ENCODE measurements around the gene CBX1.

DNA sequence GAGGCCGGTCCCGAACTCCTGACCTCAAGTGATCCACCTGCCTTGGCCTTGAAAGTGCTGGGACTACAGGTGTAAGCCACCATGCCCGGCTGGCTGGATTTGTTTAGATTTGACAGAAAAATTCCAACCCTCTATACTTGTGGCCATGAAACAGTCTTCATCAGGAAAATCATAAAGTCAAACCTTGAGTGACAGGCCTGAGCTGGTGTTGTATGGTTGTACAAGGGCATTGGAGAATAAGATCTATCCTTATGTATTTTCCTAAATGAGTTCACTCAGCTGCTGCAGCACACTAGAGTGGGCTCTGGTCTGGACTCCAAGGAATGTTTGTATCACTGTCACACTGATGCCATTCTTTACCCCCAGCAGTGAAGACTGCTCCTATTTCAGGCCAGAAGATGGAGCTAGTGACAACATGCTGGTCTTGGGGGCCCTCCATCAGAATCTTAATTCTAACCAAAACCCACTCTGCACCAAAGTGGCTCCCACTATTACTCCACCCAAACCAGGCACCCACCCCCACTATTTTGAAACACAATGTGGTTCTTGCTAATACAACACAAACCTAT lies 33.7 kb upstream of the CBX1 start:
- TF ChIP-seq POLR2A (IDR thresholded peaks at IDR 0.05) (no peak), CTCF (IDR thresholded peaks at IDR 0.05) (no peak)

Data from testis (tissue), 2 donors.